DND-41 (cell line): ENCODE results near the gene KCNA3.
A peak's percentile ranks its signal among the peaks of the same experiment; 100 is the strongest.

ENCODE experiments used
- ATAC-seq: fragments of 200-7000 bp; cut with Tn5 transposase; 3 replicates; pipeline ENCODE4 v1.9.1; 2021; ENCODE audit warnings: low read depth; ENCODE audit not compliant: insufficient read depth
- DNase-seq: peaks from one replicate; pipeline ENCODE4 v3.0.0-alpha.2; 2020
- H2AFZ ChIP-seq: 2 replicates; pipeline ENCODE4 v1.6.0; 2012; ENCODE audit warnings: low read depth, low read length
- H3K27ac ChIP-seq: 2 replicates; pipeline ENCODE4 v1.5.1; 2012; ENCODE audit warnings: low read length, inconsistent platforms
- H3K27me3 ChIP-seq: fragments of 200-600 bp; sonication (generic); 2 replicates; pipeline ENCODE4 v1.6.0; 2012; ENCODE audit warnings: low read length, mild to moderate bottlenecking, inconsistent platforms; ENCODE audit not compliant: insufficient read depth, poor library complexity
- H3K36me3 ChIP-seq: 2 replicates; pipeline ENCODE4 v1.5.1; 2012; ENCODE audit warnings: low read length, inconsistent platforms; ENCODE audit not compliant: insufficient read depth
- H3K4me1 ChIP-seq: 2 replicates; pipeline ENCODE4 v1.5.1; 2012; ENCODE audit warnings: mild to moderate bottlenecking, low read length; ENCODE audit not compliant: insufficient read depth
- H3K4me2 ChIP-seq: 2 replicates; pipeline ENCODE4 v1.6.0; 2012; ENCODE audit warnings: mild to moderate bottlenecking, moderate library complexity, low read length, inconsistent platforms; ENCODE audit not compliant: insufficient read depth
- H3K4me3 ChIP-seq, 2 experiments: fragments of 200-600 bp in 1 of 2; shearing (Covaris generic) in 1 of 2; 2 replicates each; pipeline ENCODE4 v1.5.1; 2012 to 2016; ENCODE audit warnings: inconsistent platforms in 2 of 2, low read length in 2 of 2, mild to moderate bottlenecking in 2 of 2, low read depth in 1 of 2, moderate library complexity in 1 of 2
- H3K79me2 ChIP-seq: 2 replicates; pipeline ENCODE4 v1.6.0; 2012; ENCODE audit warnings: low read length, inconsistent platforms; ENCODE audit not compliant: insufficient read depth
- H3K9ac ChIP-seq: 2 replicates; pipeline ENCODE4 v1.6.0; 2012; ENCODE audit warnings: low read depth, mild to moderate bottlenecking, inconsistent platforms, low read length, moderate library complexity
- H3K9me3 ChIP-seq: 2 replicates; pipeline ENCODE4 v1.5.1; 2012; ENCODE audit warnings: low read length, moderate library complexity, mild to moderate bottlenecking, inconsistent platforms; ENCODE audit not compliant: insufficient read depth, severe bottlenecking
- H4K20me1 ChIP-seq: 2 replicates; pipeline ENCODE4 v1.6.0; 2012; ENCODE audit warnings: low read length; ENCODE audit not compliant: insufficient read depth
- EZH2 ChIP-seq: IDR thresholded peaks from 3 replicates; pipeline ENCODE4 v1.6.1; 2012; ENCODE audit warnings: borderline replicate concordance, low read depth, mild to moderate bottlenecking, moderate library complexity, low read length, inconsistent platforms; ENCODE audit not compliant: severe bottlenecking
- TF ChIP-seq, protein P1 (sequence below): IDR thresholded peaks from 2 replicates; pipeline ENCODE4 v1.5.1; 2012; ENCODE audit warnings: borderline replicate concordance, low read length, moderate library complexity, mild to moderate bottlenecking; ENCODE audit not compliant: poor library complexity, severe bottlenecking; ENCODE audit errors: extremely low read depth

KCNA3 gene

DNA sequence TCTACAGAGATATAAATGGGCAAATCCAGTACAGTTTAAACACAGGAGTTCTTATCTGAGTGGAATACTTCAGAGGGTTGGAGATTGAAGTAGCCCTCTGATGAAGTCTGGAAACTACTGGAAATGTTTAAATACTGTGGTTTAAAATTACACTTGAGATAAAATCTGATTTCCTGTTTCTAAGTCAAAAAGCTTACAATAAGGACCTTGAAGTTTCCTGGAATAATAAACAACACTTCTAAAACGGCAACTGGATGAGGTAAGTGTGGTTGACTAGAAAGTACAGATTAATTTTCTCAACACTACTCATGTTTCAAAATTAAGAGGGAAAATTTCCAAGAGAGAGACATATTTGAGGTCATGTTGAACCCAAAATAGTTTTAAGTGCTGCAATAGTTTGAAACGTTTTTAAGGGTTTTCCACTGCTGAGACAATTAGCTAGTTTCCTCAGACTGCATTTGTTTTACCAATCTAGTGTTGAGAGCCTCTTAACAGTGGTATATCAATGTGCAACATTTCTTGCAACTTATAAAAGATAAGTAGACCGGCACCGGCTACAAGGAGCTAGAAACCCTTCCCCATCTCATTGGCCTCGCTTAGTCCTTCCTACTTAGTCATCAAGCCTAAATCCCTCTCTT is 27.4 kb downstream of the KCNA3 start:
- Histone ChIP-seq H2AFZ (no peak overlapping the region), H3K79me2 (no peaks in the 10 kb centered on the region), H3K27me3 (peaks cover 2% of the 10 kb centered on the region), H3K4me2 (peak overlapping the region; percentile 35), H3K4me1 (peaks cover 32% of the 10 kb centered on the region), H3K27ac (peak overlapping the region; percentile 64), H3K9me3 (no peaks in the 10 kb centered on the region), H4K20me1 (no peaks in the 10 kb centered on the region; the same call in 1 of the 2 replicates), H3K36me3 (no peaks in the 10 kb centered on the region), H3K4me3 (no peak overlapping the region), H3K9ac (no peak overlapping the region)
- peak; percentile 89 for ATAC-seq
- TF ChIP-seq, protein P1, sequence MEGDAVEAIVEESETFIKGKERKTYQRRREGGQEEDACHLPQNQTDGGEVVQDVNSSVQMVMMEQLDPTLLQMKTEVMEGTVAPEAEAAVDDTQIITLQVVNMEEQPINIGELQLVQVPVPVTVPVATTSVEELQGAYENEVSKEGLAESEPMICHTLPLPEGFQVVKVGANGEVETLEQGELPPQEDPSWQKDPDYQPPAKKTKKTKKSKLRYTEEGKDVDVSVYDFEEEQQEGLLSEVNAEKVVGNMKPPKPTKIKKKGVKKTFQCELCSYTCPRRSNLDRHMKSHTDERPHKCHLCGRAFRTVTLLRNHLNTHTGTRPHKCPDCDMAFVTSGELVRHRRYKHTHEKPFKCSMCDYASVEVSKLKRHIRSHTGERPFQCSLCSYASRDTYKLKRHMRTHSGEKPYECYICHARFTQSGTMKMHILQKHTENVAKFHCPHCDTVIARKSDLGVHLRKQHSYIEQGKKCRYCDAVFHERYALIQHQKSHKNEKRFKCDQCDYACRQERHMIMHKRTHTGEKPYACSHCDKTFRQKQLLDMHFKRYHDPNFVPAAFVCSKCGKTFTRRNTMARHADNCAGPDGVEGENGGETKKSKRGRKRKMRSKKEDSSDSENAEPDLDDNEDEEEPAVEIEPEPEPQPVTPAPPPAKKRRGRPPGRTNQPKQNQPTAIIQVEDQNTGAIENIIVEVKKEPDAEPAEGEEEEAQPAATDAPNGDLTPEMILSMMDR = no peak
- no peak for TF ChIP-seq EZH2
- no peak for DNase-seq

DNA sequence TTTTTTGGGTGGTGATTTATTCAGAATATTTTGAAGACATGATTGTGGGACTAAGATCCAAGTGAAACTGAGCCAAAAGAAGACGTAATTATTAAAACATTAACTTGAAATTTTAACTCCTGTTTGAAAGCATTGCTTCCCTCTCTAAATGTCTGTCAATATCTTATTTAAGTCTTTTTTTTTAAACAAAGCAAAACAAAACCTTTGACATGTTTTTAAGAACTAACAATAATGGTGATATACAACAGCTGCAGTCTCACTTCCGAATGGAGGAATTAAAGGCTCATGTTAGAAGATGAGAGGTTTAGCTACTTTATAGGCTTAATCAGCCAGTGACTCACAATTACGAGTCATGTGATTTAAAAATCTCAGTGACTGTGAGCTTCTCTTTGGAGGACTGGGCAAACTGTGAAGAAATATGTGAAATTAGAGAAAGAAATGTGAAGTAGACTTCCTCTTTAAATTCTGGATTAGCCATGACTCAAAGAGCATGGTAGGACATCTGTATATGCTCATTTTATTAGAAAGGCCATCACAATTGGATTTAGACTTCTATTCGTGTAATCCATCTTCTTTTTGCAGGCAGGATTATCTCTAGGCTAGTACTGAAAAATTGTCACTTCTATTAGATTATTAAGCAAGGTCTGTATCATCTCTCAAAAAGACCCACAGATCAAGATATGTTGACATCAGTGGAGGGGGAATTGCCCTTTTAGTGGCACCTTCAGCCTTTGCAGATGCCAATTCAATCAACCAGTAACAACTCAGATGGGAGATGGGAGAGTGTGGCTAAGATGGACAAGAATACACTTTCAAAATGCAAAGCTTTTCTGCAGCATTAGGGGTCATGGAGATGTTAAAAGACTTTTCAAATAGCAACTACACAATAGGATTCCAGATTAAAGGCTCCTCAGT is 28.7 kb downstream of the KCNA3 start:
- H3K79me2 ChIP-seq = no peaks in the 10 kb centered on the region
- H4K20me1 ChIP-seq = no peaks in the 10 kb centered on the region; the same call in 1 of the 2 replicates
- no peak overlapping the region for H3K4me2 ChIP-seq
- no peak overlapping the region for H3K4me3 ChIP-seq
- H3K27ac ChIP-seq = no peak overlapping the region
- no peak for TF ChIP-seq EZH2
- TF ChIP-seq, protein P1 = no peak
- no peak for DNase-seq
- H3K9me3 ChIP-seq = no peaks in the 10 kb centered on the region
- H3K9ac ChIP-seq = no peak overlapping the region
- H3K36me3 ChIP-seq = no peaks in the 10 kb centered on the region
- H3K27me3 ChIP-seq = peaks cover 2% of the 10 kb centered on the region
- H2AFZ ChIP-seq = no peak overlapping the region
- ATAC-seq = no peak
- peaks cover 40% of the 10 kb centered on the region for H3K4me1 ChIP-seq

DNA sequence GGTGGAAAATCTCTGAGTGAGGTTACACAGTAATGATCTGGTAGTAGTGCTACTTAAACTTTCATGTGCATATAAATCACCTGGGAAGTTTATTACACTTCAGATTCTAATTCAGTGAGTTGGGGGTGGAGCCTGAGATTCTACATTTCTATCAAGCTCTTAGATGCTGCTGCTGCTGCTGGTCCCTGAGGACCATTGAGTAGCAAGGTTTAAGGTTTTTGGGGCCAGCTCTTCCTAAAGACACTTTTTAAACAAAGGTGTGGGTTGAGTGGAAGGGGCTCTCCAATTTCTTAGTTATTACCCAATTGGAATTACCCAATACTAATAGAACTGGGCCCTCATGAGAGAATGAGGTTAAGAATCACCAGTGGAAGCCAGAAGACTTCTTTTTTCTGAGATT is 29.5 kb downstream of the KCNA3 start:
- TF ChIP-seq, protein P1 = no peak
- TF ChIP-seq EZH2 = no peak

More for the DNA sequence above, 29.5 kb downstream of the KCNA3 start:
- Histone ChIP-seq H3K4me2 (no peak overlapping the region), H3K36me3 (no peaks in the 10 kb centered on the region), H2AFZ (no peak overlapping the region), H3K79me2 (no peaks in the 10 kb centered on the region), H3K27me3 (peaks cover 2% of the 10 kb centered on the region), H3K4me1 (peaks cover 40% of the 10 kb centered on the region), H3K9ac (no peak overlapping the region), H3K4me3 (no peak overlapping the region), H3K9me3 (no peaks in the 10 kb centered on the region), H4K20me1 (no peaks in the 10 kb centered on the region; the same call in 1 of the 2 replicates), H3K27ac (no peak overlapping the region)
- ATAC-seq (no peak), DNase-seq (no peak)
